Left ventricle myocardium inferior (tissue), 1 donor: ENCODE results near the gene IL12A. TPM values are rescaled to one million over a fixed set of nuclear protein-coding genes. Genes with fewer than 3 reads are reported as not detected.

ENCODE experiments used
- DNase-seq: peaks from one replicate; pipeline ENCODE4 v3.0.0-alpha.2; 2020
- H3K27ac ChIP-seq: fragments of 200-600 bp; replicated peaks from 2 replicates; pipeline ENCODE4 v1.8.0; 2021
- H3K27me3 ChIP-seq: fragments of 200-600 bp; 2 replicates; pipeline ENCODE4 v1.8.0; 2021; ENCODE audit warnings: low read depth
- H3K36me3 ChIP-seq: fragments of 200-600 bp; 2 replicates; pipeline ENCODE4 v1.8.0; 2021
- H3K4me1 ChIP-seq: fragments of 200-600 bp; 2 replicates; pipeline ENCODE4 v1.8.0; 2021
- H3K4me3 ChIP-seq: fragments of 200-600 bp; 2 replicates; pipeline ENCODE4 v1.8.0; 2021; ENCODE audit warnings: mild to moderate bottlenecking, moderate library complexity
- H3K9me3 ChIP-seq: fragments of 200-600 bp; replicated peaks from 2 replicates; pipeline ENCODE4 v1.8.0; 2021
- intact Hi-C: fragments of 100-400 bp; cut with micrococcal nuclease; formaldehyde crosslinking; loops from one replicate; pipeline ENCODE4 v1.11.0; 2022
- total RNA-seq: library from RNA; stranded (reverse); fragmentation: NEBNext Ultra II Directional; extraction: Animal tissue kit (Norgen Biotek cat#: 25700); gene quantifications from one replicate; pipeline ENCODE4 v1.2.1, GENCODE V29; 2021
- TF ChIP-seq, protein P1 (sequence below): fragments of 200-600 bp; IDR thresholded peaks from 2 replicates; pipeline ENCODE4 v1.8.0; 2021; ENCODE audit warnings: antibody characterized with exemption, mild to moderate bottlenecking, borderline replicate concordance
- donor health status: DM: no; HTN: yes; CAD: no; lungs with severe emphysema.

IL12A gene
- total RNA-seq, 1 donor from 2014 or later: 0.60 TPM

DNA sequence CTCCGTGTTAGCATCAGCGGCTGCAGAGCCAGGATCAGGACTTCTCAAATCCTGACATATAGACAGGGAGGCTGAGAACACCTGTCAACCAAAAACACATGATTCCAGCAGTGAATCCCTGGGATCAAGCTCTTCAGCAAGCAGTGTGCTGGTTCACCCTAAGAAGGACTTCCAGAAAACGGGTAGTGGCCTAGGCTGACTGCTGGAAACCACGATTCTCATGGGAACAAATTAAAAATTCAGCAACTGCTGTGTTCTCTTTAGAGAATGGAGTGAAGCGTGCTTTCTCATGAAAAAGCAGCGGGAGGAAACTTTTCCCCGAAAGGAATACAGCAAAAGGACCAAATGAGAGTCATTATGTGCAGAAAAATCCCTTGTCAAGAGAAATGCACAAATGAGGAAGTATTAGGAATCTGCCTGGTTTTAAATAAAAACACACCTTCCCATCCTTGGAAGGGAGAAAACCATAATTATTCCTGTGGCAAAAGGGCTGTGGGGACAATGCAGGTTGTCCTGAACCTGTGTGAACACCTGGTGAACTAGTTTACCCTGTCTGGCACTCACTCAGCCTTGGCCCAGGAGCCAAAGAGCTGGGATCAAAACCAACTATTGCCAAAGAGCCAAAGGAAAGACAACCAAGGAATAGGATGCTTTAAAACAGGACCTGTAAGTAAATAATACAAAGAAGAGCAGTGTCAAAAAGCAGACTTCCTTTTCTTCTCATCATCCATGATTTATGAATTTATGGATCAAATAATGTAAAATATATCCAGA lies 13.4 kb downstream of the IL12A start:
- H3K4me1 ChIP-seq: peaks cover 4% of the 10 kb centered on the region
- H3K36me3 ChIP-seq: no peaks in the 10 kb centered on the region
- intact Hi-C loops: loop anchor here (5.0 kb wide), 2 partner anchors 115 to 180 kb away; no protein-coding TSS in a partner anchor

DNA sequence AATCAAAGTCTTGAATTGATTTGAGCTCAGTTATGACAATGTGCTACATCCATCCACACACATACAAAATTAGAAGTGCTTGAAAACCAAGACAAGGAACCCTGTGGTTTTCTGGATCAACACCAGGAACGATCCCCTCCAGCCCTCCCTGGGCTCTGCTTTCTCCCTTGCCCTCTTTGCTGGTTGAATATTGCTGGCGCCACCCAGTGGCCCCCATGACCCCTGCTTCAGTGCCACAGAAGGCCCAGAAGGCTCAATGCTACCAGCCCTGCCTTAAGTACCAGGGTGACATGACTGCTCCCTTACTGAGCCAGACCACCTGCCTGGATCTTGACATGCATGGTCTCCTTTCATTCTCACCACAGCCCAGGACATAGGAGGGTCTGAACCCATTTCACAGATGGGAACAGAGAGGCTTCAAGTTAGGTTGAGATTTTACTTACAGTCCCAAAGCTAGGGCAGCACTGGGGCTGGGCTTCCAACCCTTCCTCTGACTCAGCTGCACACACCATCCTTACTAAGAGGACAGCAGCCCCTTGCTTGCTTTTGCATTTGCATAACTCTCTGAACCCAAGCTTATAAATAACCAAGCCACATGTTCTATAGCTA lies 15.0 kb downstream of the IL12A start:
- TF ChIP-seq, protein P1, sequence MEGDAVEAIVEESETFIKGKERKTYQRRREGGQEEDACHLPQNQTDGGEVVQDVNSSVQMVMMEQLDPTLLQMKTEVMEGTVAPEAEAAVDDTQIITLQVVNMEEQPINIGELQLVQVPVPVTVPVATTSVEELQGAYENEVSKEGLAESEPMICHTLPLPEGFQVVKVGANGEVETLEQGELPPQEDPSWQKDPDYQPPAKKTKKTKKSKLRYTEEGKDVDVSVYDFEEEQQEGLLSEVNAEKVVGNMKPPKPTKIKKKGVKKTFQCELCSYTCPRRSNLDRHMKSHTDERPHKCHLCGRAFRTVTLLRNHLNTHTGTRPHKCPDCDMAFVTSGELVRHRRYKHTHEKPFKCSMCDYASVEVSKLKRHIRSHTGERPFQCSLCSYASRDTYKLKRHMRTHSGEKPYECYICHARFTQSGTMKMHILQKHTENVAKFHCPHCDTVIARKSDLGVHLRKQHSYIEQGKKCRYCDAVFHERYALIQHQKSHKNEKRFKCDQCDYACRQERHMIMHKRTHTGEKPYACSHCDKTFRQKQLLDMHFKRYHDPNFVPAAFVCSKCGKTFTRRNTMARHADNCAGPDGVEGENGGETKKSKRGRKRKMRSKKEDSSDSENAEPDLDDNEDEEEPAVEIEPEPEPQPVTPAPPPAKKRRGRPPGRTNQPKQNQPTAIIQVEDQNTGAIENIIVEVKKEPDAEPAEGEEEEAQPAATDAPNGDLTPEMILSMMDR: peak; percentile 75
- H3K4me1 ChIP-seq: peaks cover 4% of the 10 kb centered on the region
- no peak overlapping the region for H3K4me3 ChIP-seq
- H3K36me3 ChIP-seq: no peaks in the 10 kb centered on the region
- no peaks in the 10 kb centered on the region for H3K27me3 ChIP-seq
- peak; percentile 58 for DNase-seq
- H3K9me3 ChIP-seq: no peaks in the 10 kb centered on the region
- intact Hi-C loops: loop anchor here (5.0 kb wide), 2 partner anchors 116 to 181 kb away; no protein-coding TSS in a partner anchor
- no peak overlapping the region for H3K27ac ChIP-seq

More for the DNA sequence above, 13.4 kb downstream of the IL12A start:
- Histone ChIP-seq H3K27ac (no peak overlapping the region), H3K9me3 (no peaks in the 10 kb centered on the region), H3K4me3 (no peak overlapping the region), H3K27me3 (no peaks in the 10 kb centered on the region)
- TF ChIP-seq, protein P1: no peak
- DNase-seq: no peak

DNA sequence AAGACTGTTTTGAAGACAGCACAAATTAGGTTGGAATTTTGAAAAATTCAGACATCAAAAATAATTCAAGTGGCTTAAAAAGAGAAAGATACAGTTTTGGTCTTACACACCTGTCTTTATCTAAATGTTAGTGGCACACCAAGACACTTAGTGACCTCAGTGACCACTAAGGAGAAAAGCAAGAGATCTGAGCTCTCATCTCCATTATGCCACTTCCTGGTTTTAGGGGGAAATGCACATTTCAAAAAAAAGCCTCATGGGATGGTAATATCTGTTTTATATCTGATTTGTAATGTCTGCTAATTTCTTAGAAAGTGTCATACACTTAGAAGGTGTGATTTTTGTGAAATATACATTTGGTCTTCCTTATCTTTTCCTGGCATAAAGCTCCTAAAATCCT lies 16.4 kb downstream of the IL12A start:
- DNase-seq: no peak
- Histone ChIP-seq H3K36me3 (no peaks in the 10 kb centered on the region), H3K27me3 (no peaks in the 10 kb centered on the region), H3K4me3 (no peak overlapping the region), H3K4me1 (peaks cover 4% of the 10 kb centered on the region), H3K9me3 (no peaks in the 10 kb centered on the region), H3K27ac (no peak overlapping the region)
- TF ChIP-seq, protein P1: no peak
- intact Hi-C loops: loop anchor here (5.0 kb wide), 2 partner anchors 388 to 743 kb away; no protein-coding TSS in a partner anchor

DNA sequence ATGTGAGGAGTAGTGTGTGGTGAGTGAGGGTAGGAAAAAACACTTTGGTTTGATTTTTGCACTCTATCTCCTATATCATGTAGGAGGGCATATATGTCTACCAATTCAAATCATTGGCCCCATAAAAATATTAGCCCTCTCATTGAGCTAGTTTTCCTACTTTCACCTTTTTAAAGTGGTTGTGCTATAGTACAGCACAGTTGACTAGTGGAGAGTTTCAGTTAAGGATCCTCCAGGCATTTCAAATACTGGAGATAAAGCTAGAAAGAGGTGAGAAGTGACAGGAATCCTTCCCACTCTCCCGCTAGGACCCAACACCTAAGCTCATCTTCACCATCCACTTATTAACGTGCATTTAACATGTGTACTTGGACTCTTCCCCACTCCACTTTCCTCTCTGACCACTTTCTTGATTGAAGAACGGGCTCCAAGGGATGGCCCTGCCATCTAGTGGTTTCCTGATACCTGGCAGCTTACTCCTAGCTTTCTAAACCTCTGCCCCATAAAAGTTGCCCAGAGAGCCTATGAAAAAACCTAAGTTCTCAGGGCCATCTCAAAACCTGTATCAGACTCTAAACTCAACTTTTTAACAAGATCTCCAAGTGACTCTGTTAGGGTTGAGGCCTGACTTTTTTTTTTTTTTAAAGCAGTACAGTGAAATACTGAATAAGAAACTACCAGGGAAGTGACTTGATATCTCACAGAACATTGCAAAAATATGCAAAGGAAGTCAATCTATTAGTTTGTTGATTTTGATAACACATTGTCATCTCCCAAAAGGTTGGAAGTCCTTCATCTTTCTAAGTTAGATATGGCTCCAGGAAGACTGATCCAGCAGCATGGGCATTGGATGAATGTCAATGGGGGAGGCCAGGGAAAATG lies 17.9 kb downstream of the IL12A start:
- no peak for DNase-seq
- intact Hi-C loops: loop anchor here (5.0 kb wide), 2 partner anchors 389 to 744 kb away; no protein-coding TSS in a partner anchor
- TF ChIP-seq, protein P1: peak; percentile 88
- H3K9me3 ChIP-seq: no peaks in the 10 kb centered on the region
- H3K4me3 ChIP-seq: no peak overlapping the region
- H3K27me3 ChIP-seq: no peaks in the 10 kb centered on the region
- H3K36me3 ChIP-seq: no peaks in the 10 kb centered on the region
- H3K27ac ChIP-seq: no peak overlapping the region
- peaks cover 4% of the 10 kb centered on the region for H3K4me1 ChIP-seq

DNA sequence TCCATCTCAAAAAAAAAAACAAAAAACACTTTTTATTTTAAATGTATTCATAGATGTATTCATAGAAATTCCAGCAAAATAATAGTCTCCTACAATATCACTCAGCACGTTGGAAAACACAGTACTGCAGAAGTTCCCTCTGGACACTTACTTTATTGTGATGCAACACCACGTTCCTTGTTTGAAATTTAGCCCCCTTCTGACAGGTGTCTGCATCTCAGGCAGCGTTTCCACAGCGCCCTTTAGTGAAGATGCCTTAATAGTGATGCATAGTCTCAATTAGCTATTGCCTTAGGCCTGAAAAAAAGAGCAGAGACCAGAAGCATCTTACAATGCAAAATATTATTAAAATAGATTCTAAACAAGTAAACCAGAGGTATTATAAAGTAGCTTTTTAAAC lies 20.3 kb downstream of the IL12A start:
- Histone ChIP-seq H3K36me3 (no peaks in the 10 kb centered on the region), H3K27ac (no peak overlapping the region), H3K9me3 (no peaks in the 10 kb centered on the region), H3K4me1 (peaks cover 4% of the 10 kb centered on the region), H3K4me3 (no peak overlapping the region), H3K27me3 (no peaks in the 10 kb centered on the region)
- TF ChIP-seq, protein P1: no peak
- DNase-seq: no peak
- intact Hi-C loops: loop anchor here (5.0 kb wide), 2 partner anchors 392 to 747 kb away; no protein-coding TSS in a partner anchor
